GM18517 (cell line): ENCODE measurements around the gene GRM3.
"Not testable (repeated sequence)": the region's sequence is repeated elsewhere in the genome, so short reads cannot be mapped to it uniquely, and the experiment has no call there.

Source experiments
- ATAC-seq: cut with Tn5 transposase; IDR thresholded peaks from one replicate; pipeline ENCODE4 v1.9.1; 2021; ENCODE audit warnings: mild to moderate bottlenecking, moderate library complexity; ENCODE audit not compliant: unreplicated experiment

Gene GRM3

DNA sequence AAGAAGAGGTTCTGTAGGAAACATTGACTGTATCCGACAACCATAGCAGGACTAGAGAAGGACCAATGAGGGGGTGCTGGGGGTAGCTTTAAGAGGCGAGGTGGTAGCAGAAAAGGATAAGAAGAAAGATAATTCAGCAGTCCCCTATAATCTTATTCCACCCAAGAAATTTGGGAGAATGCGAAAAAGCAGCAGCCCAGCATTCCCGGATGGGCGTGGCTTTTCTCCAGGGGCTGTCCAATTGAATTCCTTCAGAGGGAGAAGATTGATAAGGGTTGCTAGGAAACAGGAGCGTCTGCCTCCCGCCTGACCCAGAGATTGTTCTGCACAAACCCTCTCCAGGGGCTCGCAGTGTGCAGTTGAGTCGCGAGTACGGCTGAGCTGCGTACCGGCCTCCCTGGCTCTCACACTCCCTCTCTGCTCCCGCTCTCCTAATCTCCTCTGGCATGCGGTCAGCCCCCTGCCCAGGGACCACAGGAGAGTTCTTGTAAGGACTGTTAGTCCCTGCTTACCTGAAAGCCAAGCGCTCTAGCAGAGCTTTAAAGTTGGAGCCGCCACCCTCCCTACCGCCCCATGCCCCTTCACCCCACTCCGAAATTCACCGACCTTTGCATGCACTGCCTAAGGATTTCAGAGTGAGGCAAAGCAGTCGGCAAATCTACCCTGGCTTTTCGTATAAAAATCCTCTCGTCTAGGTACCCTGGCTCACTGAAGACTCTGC is at the start of gene GRM3:
Gene GRM3, plus strand, starts transcription at position 349 of the 721 bp plus-strand sequence. CDS start 121,237 bp downstream, outside the sequence.
- no peak for ATAC-seq

- ATAC-seq: no peak
These were observed 45.4 kb upstream of the GRM3 start for GRCh38 chr7:86598311-86598710.

GRCh38 chr7:86598721-86599120 is 45.0 kb upstream of the GRM3 start:
- no peak for ATAC-seq

- no peak for ATAC-seq
These were observed 43.0 kb upstream of the GRM3 start for GRCh38 chr7:86600506-86601290.

GRCh38 chr7:86615711-86616110 is 28.0 kb upstream of the GRM3 start:
- not testable (repeated sequence) for ATAC-seq

- ATAC-seq: no peak
These were observed 844 bp downstream of the GRM3 start for GRCh38 chr7:86644282-86645224.

- no peak for ATAC-seq
These were observed 1.5 kb downstream of the GRM3 start for GRCh38 chr7:86645225-86645608.

DNA sequence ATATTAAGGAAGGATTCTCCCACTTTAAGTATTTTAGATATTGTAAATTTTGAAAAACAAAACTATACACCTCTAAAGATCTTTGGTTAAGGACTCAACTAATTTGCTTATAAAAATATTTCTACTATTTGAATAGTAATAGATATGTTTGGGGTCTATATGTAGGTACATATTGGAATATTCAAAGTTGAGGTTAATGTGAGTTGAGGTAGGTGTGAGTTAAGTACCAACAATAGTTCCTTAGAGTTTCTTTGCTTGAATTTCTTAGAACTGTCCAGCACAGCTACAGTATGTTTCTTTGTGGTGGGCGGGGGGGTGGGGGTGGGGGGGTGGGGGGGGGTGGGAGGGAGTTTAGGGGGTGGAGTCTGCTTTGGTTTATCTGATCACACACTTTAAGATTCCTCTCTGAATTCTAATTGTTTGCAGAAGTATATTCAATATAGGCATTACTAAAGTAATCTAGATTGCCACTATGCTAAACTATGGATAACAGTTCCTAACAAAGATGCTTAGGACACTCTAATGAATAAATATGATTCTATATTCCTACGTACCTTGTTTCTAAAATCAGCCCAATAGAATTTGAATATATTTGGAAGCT is 2.1 kb downstream of the GRM3 start:
- no peak for ATAC-seq

GRCh38 chr7:86647385-86648094 is 3.8 kb downstream of the GRM3 start:
- ATAC-seq: no peak

GRCh38 chr7:86648169-86648568 is 4.5 kb downstream of the GRM3 start:
- no peak for ATAC-seq

DNA sequence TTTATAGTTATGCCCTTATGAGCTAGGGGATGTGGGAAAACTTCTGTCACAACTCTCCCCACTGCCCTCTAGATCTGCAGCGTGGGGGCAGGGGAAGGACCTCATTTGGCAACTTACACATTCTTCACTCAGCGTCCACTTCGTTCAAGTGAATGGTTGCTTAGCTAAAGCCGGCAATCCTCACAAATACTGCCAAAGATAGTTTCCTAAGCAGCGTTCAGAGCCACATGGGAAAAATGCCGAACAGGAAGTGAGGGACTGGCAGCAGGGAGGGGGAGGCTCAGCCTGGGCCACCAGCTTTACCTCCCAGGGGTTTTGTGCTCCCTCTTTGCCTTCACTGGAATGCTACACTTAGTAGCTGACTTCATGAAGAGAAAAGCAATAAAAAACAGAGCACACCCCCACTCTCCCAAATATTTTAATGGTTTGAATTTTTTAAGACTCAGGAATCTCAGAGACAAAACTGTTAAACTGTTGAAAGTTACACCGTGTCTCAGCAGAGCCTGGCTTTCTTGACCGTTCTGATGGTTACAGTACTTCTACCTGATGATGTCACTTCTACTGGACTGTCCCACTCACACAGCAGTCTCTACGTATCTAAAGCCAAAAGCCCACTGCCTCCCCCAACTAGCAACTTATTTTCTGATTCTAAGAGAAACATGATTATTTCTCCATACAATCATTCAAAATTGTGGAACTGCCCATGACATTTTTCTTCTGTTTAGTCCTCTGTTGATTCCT is 10.4 kb downstream of the GRM3 start:
- ATAC-seq: no peak

DNA sequence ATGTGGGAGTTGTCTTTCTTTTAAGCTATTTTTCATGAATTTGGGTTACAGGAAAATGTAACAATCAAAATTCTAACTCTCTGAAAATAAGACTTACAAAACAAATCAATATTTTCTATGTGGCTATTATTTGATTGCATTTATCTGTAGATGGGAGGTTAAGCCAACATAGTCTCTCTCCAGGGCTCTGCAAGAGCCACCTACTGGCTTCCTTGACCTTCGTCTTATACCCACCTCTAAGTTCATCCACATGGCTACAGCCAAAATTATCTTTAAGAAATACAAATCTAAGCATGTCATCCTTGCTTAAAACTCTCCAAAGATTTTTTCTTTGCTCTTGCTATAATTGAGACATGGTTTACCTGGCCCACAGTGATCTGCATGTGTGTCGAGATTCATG is 14.2 kb downstream of the GRM3 start:
- ATAC-seq: no peak

GRCh38 chr7:86660950-86661462 is 17.3 kb downstream of the GRM3 start:
- ATAC-seq: no peak

DNA sequence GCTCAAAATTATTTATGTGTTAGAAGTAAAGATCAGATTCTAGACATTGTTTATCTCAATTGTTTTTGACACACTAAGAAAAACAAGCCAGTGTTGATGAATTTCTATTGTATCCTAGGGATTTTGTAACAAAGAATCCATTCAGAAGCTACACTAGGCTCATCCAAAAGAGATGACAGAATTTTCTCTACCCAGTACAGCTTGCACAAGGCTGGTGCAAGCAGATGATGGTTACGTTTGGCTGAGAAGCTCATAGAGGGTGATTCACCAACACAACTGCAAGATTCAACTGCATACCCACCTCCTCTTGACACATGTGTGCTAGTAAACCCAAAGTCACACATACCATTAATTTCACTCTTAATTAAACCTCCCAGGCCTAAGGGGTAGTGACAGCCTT is 20.8 kb downstream of the GRM3 start:
- ATAC-seq: no peak

- ATAC-seq: no peak
These were observed 21.3 kb downstream of the GRM3 start for GRCh38 chr7:86664991-86665390.

DNA sequence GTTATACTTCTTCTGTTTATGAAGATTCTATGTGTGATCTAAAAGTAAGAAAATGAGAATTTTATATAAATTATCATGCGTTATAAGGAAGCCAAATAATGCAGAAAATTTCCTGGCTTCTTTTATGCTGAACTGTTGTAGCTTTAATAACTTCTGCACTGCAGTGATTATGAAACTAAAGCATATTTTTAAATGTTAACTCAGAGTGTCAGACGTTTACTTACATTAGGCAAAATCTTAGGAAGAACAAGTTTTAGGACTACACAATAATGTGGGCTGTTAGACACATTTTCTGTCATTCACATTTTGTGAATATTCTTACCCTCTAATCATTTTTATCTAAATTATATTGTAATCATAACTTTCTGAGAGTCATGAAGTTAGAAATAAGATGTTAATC is 22.0 kb downstream of the GRM3 start:
- ATAC-seq: no peak

- ATAC-seq: no peak
These were observed 24.0 kb downstream of the GRM3 start for GRCh38 chr7:86667732-86668131.

DNA sequence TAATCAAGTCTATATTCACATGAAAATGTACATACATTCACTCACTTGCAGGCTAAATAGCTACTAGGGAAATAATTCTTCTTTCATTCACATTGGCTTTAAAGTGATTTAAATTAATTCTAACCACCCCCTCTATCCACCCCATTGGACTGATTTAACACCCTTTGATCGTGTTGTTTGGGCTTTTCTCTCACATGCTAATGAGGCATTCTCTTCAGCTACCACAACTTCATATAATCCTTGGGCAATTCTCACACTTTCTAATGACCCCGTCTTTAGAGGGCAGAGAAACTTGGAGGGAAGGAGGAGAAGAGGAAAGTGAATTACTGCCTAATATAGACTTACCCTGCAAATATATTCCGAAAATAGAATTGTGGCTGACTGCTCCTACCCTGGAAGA is 24.6 kb downstream of the GRM3 start:
- no peak for ATAC-seq

DNA sequence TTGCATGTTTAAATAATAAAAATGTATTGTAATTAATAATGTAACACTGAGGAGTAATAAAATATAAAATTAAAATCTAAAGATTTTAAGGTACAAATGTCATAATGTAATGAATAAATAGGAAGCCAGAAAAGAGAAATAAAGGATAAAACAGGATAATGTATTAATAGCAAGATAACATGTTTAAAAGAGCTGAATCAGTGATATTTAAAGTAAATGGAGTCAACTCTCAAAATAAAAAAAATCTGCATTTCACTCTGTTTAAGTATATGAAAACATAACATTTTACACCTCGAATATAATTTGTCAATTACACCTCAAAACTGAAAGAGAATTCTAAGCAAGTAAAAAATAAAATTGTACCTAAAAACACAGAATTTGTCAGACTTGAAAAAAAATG is 44.1 kb downstream of the GRM3 start:
- no peak for ATAC-seq
